Natural killer cell (primary cell): ENCODE data around the gene KIRREL3. TPM values are rescaled to one million over a fixed set of nuclear protein-coding genes. Genes with fewer than 3 reads are reported as not detected.

Source experiments
- ATAC-seq, 3 donors: fragments of 150-1000 bp in 2 of 3; fragments of 200-7000 bp in 1 of 3; cut with Tn5 transposase; 1 replicate in 1 of 3; 2 replicates in 2 of 3; pipeline ENCODE4 v1.10.0; 2021; ENCODE audit warnings: mild to moderate bottlenecking in 2 of 3, moderate library complexity in 2 of 3
- DNase-seq, 2 donors: peaks; one replicate each; pipeline versions ENCODE4 v3.0.0 to v3.0.0-alpha.2; 2013 to 2021; ENCODE audit warnings: mixed read lengths in 1 of 2
- H3K27ac ChIP-seq: one replicate; pipeline ENCODE4 v1.5.1; 2013; ENCODE audit warnings: mild to moderate bottlenecking, low read length
- H3K27me3 ChIP-seq: one replicate; pipeline ENCODE4 v1.6.1; 2013; ENCODE audit warnings: low read length; ENCODE audit not compliant: control insufficient read depth, insufficient read depth
- H3K36me3 ChIP-seq: one replicate; pipeline ENCODE4 v1.6.1; 2013; ENCODE audit warnings: low read length; ENCODE audit not compliant: control insufficient read depth, insufficient read depth
- H3K4me1 ChIP-seq: one replicate; pipeline ENCODE4 v1.6.1; 2013; ENCODE audit warnings: low read length; ENCODE audit not compliant: control insufficient read depth, insufficient read depth
- H3K4me3 ChIP-seq: one replicate; pipeline ENCODE4 v1.5.1; 2013; ENCODE audit warnings: low read length
- H3K9me3 ChIP-seq: one replicate; pipeline ENCODE4 v1.6.1; 2013; ENCODE audit warnings: low read length; ENCODE audit not compliant: control insufficient read depth, insufficient read depth
- H3K27ac Mint-ChIP-seq, 2 donors: one replicate each; pipeline ENCODE4 v1.8.0; 2022; ENCODE audit warnings: mild to moderate bottlenecking in 2 of 2, mixed read lengths in 2 of 2, moderate library complexity in 1 of 2
- H3K27me3 Mint-ChIP-seq, 2 donors: one replicate each; pipeline ENCODE4 v1.8.0; 2022; ENCODE audit warnings: low read depth in 2 of 2, mixed read lengths in 2 of 2
- H3K36me3 Mint-ChIP-seq: one replicate; pipeline ENCODE4 v1.8.0; 2022; ENCODE audit warnings: mixed read lengths
- H3K4me1 Mint-ChIP-seq, 2 donors: one replicate each; pipeline ENCODE4 v1.8.0; 2022; ENCODE audit warnings: mixed read lengths in 2 of 2
- H3K4me3 Mint-ChIP-seq: one replicate; pipeline ENCODE4 v1.8.0; 2022; ENCODE audit warnings: mild to moderate bottlenecking, moderate library complexity, mixed read lengths
- H3K9me3 Mint-ChIP-seq, 2 donors: one replicate each; pipeline ENCODE4 v1.8.0; 2022; ENCODE audit warnings: mixed read lengths in 2 of 2
- CTCF ChIP-seq: fragments of 200-600 bp; IDR thresholded peaks from one replicate; pipeline ENCODE4 v1.8.0; 2022; ENCODE audit warnings: antibody characterized with exemption
- WGBS: methylation state at CpG from one replicate; pipeline ENCODE4 v1.1.7; 2013; ENCODE audit warnings: missing lambda C conversion rate; ENCODE audit not compliant: insufficient coverage; 5-methylcytosine and 5-hydroxymethylcytosine counted together
- intact Hi-C: fragments of 100-400 bp; cut with micrococcal nuclease; formaldehyde crosslinking; loops from one replicate; pipeline ENCODE4 v1.14.2; 2022
- total RNA-seq, 4 donors: library from RNA; stranded (reverse); fragments of 120-200 nt in 1 of 4; gene quantifications; one replicate each; pipeline versions ENCODE4 v1.2.3 to v1.2.4, GENCODE V29; 2013 to 2022

The KIRREL3 gene
- total RNA-seq: not detected
- total RNA-seq (2013): not detected

DNA sequence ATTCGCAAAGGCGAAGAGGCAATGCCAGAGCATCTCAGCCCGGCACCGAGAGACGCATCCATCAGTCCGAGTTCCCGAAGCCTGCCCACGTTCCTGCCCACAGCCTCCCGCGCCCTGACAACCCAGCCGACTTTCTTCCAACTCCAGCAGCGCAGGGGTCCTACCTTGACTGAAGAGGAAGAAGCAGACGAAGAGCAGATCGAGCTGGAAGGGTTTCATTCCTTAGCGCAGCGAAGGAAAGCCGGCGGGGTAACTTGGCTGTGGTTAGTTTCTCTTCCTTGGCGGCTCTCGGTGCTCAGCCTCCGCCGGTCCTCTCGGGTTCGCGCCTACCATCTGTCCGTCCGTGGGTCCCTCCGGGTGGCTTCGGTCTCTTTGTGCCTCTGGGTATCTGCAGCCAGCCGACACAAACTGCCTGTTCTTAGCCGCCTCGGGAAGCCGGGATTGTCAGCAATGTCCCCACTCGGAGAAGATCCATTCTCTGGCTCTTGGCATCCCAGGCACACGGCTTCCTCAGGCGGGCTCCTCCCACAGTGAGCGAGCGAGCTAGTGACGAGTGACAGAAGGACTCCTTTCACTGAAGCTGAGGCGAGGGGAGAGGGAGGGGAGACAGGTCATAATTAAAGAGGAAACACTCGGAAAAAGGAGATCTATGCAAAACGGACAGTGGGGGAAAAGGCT is at the start of gene KIRREL3:
TSS of gene KIRREL3 (minus strand) at position 480 of the 678 bp plus-strand sequence.
- Mint-ChIP-seq H3K4me3 (no peak within 1 kb of the TSS), H3K36me3 (no peaks in the 10 kb centered on the region), H3K27ac (no peak within 1 kb of the TSS), H3K27me3 (peaks cover 7 to 57% of the 10 kb centered on the region in 2 donors), H3K9me3 (no peaks in the 10 kb centered on the region), H3K4me1 (no peaks in the 10 kb centered on the region)
- Histone ChIP-seq H3K27ac (no peak within 1 kb of the TSS), H3K27me3 (peaks cover 19% of the 10 kb centered on the region), H3K4me3 (no peak within 1 kb of the TSS), H3K9me3 (no peaks in the 10 kb centered on the region), H3K36me3 (no peaks in the 10 kb centered on the region), H3K4me1 (no peaks in the 10 kb centered on the region)
- DNase-seq (no peak), ATAC-seq (no peak)
- intact Hi-C loops: no loop called here
- WGBS: 4% methylated on average over 42 of the region's 42 CpGs
- no peak for TF ChIP-seq CTCF

- 71% methylated on average over 1 of the region's 1 CpG for WGBS
- Histone ChIP-seq H3K4me1 (no peaks in the 10 kb centered on the region), H3K9me3 (no peaks in the 10 kb centered on the region), H3K4me3 (no peak overlapping the region), H3K36me3 (no peaks in the 10 kb centered on the region), H3K27me3 (no peaks in the 10 kb centered on the region), H3K27ac (no peak overlapping the region)
- intact Hi-C loops: no loop called here
- TF ChIP-seq CTCF: no peak
- Mint-ChIP-seq H3K27ac (no peak overlapping the region), H3K4me3 (no peak overlapping the region), H3K9me3 (no peaks in the 10 kb centered on the region), H3K4me1 (no peaks in the 10 kb centered on the region), H3K36me3 (no peaks in the 10 kb centered on the region), H3K27me3 (no peaks in the 10 kb centered on the region)
- no peak for DNase-seq
- ATAC-seq: no peak
Measured at GRCh38 chr11:127050186-127050585, 49.6 kb upstream of the KIRREL3 start.

GRCh38 chr11:127049486-127049885 is 48.9 kb upstream of the KIRREL3 start:
- TF ChIP-seq CTCF: no peak
- Mint-ChIP-seq H3K27ac (no peak overlapping the region), H3K4me1 (no peaks in the 10 kb centered on the region), H3K9me3 (no peaks in the 10 kb centered on the region), H3K27me3 (peaks cover 0 to 2% of the 10 kb centered on the region in 2 donors), H3K36me3 (no peaks in the 10 kb centered on the region), H3K4me3 (no peak overlapping the region)
- Histone ChIP-seq H3K9me3 (no peaks in the 10 kb centered on the region), H3K36me3 (no peaks in the 10 kb centered on the region), H3K4me3 (no peak overlapping the region), H3K4me1 (no peaks in the 10 kb centered on the region), H3K27ac (no peak overlapping the region), H3K27me3 (no peaks in the 10 kb centered on the region)
- no peak for ATAC-seq
- intact Hi-C loops: no loop called here
- WGBS: 92% methylated on average over 2 of the region's 2 CpGs
- DNase-seq: no peak

- DNase-seq (no peak), ATAC-seq (no peak)
- Mint-ChIP-seq H3K36me3 (no peaks in the 10 kb centered on the region), H3K9me3 (no peaks in the 10 kb centered on the region), H3K27me3 (peaks cover 6 to 11% of the 10 kb centered on the region in 2 donors), H3K4me3 (no peak overlapping the region), H3K4me1 (no peaks in the 10 kb centered on the region), H3K27ac (no peak overlapping the region)
- H3K9me3 ChIP-seq: no peaks in the 10 kb centered on the region
- no peak overlapping the region for H3K27ac ChIP-seq
- H3K27me3 ChIP-seq: no peaks in the 10 kb centered on the region
- no peaks in the 10 kb centered on the region for H3K4me1 ChIP-seq
- WGBS: no CpG with 5 or more reads among the region's 1 CpG
- H3K4me3 ChIP-seq: no peak overlapping the region
- no peak for TF ChIP-seq CTCF
- intact Hi-C loops: no loop called here
- no peaks in the 10 kb centered on the region for H3K36me3 ChIP-seq
Measured at GRCh38 chr11:127044535-127044934, 44.0 kb upstream of the KIRREL3 start.
